CD14-positive monocyte (primary cell): ENCODE data around the gene MEGF6. TPM values are rescaled to one million over a fixed set of nuclear protein-coding genes. Genes with fewer than 3 reads are reported as not detected.

Source experiments
- DNase-seq, 3 donors: peaks; one replicate each; pipeline ENCODE4 v3.0.0-alpha.2; 2011 to 2022
- H2AFZ ChIP-seq: 2 replicates; pipeline ENCODE4 v1.6.0; 2012; ENCODE audit warnings: mild to moderate bottlenecking, low read depth, low read length, inconsistent platforms; ENCODE audit not compliant: insufficient read depth, poor library complexity, severe bottlenecking
- H3K27ac ChIP-seq, 2 donors: 1 replicate in 1 of 2; 2 replicates in 1 of 2; pipeline ENCODE4 v1.5.1; 2012 to 2013; ENCODE audit warnings: low read length in 2 of 2, control low read depth in 1 of 2, inconsistent platforms in 1 of 2, low read depth in 1 of 2, mild to moderate bottlenecking in 1 of 2
- H3K27me3 ChIP-seq, 2 donors: one replicate each; pipeline versions ENCODE4 v1.6.0 to v1.6.1; 2011 to 2013; ENCODE audit warnings: low read length in 2 of 2; ENCODE audit not compliant: control insufficient read depth in 2 of 2, insufficient read depth in 2 of 2
- H3K36me3 ChIP-seq, 2 donors: replicated peaks in 1 of 2; 1 replicate in 1 of 2; 2 replicates in 1 of 2; pipeline versions ENCODE4 v1.5.1 to v1.6.1; 2012 to 2013; ENCODE audit warnings: low read length in 2 of 2, control low read depth in 1 of 2, inconsistent platforms in 1 of 2, mild to moderate bottlenecking in 1 of 2; ENCODE audit not compliant: insufficient read depth in 2 of 2, control insufficient read depth in 1 of 2
- H3K4me1 ChIP-seq, 2 donors: 1 replicate in 1 of 2; 2 replicates in 1 of 2; pipeline versions ENCODE4 v1.5.1 to v1.6.1; 2012 to 2013; ENCODE audit warnings: low read length in 2 of 2, control low read depth in 1 of 2, inconsistent platforms in 1 of 2, mild to moderate bottlenecking in 1 of 2, moderate library complexity in 1 of 2; ENCODE audit not compliant: insufficient read depth in 2 of 2, control insufficient read depth in 1 of 2
- H3K4me2 ChIP-seq: replicated peaks from 2 replicates; pipeline ENCODE3; 2012; ENCODE audit warnings: low read length, moderate library complexity, mild to moderate bottlenecking; ENCODE audit not compliant: poor library complexity, severe bottlenecking; ENCODE audit errors: extremely low read depth
- H3K4me3 ChIP-seq, 3 experiments: fragments of 200-600 bp in 1 of 3; sonication (generic) in 1 of 3; replicated peaks in 1 of 3; 1 replicate in 2 of 3; 2 replicates in 1 of 3; pipeline ENCODE4 v1.5.1; 2011 to 2013; ENCODE audit warnings: low read length in 3 of 3, mild to moderate bottlenecking in 3 of 3, control low read depth in 2 of 3, low read depth in 2 of 3, inconsistent platforms in 1 of 3, moderate library complexity in 1 of 3
- H3K79me2 ChIP-seq: 2 replicates; pipeline ENCODE4 v1.6.0; 2012; ENCODE audit warnings: mild to moderate bottlenecking, control low read depth, inconsistent platforms, low read length, moderate library complexity; ENCODE audit not compliant: insufficient read depth
- H3K9ac ChIP-seq: 2 replicates; pipeline ENCODE4 v1.6.0; 2017; ENCODE audit warnings: low read length, mild to moderate bottlenecking; ENCODE audit not compliant: insufficient read depth, poor library complexity, severe bottlenecking
- H3K9me3 ChIP-seq, 2 donors: replicated peaks in 1 of 2; 1 replicate in 1 of 2; 2 replicates in 1 of 2; pipeline versions ENCODE4 v1.5.1 to v1.6.1; 2012 to 2013; ENCODE audit warnings: low read length in 2 of 2, control low read depth in 1 of 2; ENCODE audit not compliant: control insufficient read depth in 1 of 2, insufficient read depth in 1 of 2
- H4K20me1 ChIP-seq: 2 replicates; pipeline ENCODE4 v1.6.0; 2012; ENCODE audit warnings: mild to moderate bottlenecking, low read length, control low read depth, moderate library complexity; ENCODE audit not compliant: insufficient read depth
- H3K27ac Mint-ChIP-seq, 7 donors: one replicate each; pipeline ENCODE4 v1.8.0; 2020; ENCODE audit warnings: mild to moderate bottlenecking in 7 of 7, mixed read lengths in 7 of 7, moderate library complexity in 6 of 7, inconsistent platforms in 2 of 7
- H3K27me3 Mint-ChIP-seq, 3 donors: one replicate each; pipeline ENCODE4 v1.8.0; 2021 to 2022; ENCODE audit warnings: low read depth in 3 of 3, mild to moderate bottlenecking in 3 of 3, mixed read lengths in 3 of 3, moderate library complexity in 3 of 3, inconsistent platforms in 1 of 3
- H3K36me3 Mint-ChIP-seq, 2 donors: one replicate each; pipeline ENCODE4 v1.8.0; 2020; ENCODE audit warnings: mixed read lengths in 2 of 2, inconsistent platforms in 1 of 2, mild to moderate bottlenecking in 1 of 2
- H3K4me1 Mint-ChIP-seq: one replicate; pipeline ENCODE4 v1.8.0; 2020; ENCODE audit warnings: mild to moderate bottlenecking, mixed read lengths
- H3K4me3 Mint-ChIP-seq, 2 donors: one replicate each; pipeline ENCODE4 v1.8.0; 2020; ENCODE audit warnings: mild to moderate bottlenecking in 2 of 2, mixed read lengths in 2 of 2, moderate library complexity in 1 of 2
- H3K9me3 Mint-ChIP-seq, 7 donors: one replicate each; pipeline ENCODE4 v1.8.0; 2020 to 2022; ENCODE audit warnings: mixed read lengths in 7 of 7, mild to moderate bottlenecking in 6 of 7, moderate library complexity in 6 of 7, inconsistent platforms in 2 of 7
- WGBS: methylation state at CpG from one replicate; pipeline ENCODE4 v1.1.5; 2013; ENCODE audit warnings: missing lambda C conversion rate; ENCODE audit not compliant: insufficient coverage; 5-methylcytosine and 5-hydroxymethylcytosine counted together
- intact Hi-C, 2 donors: fragments of 100-400 bp; cut with micrococcal nuclease; formaldehyde crosslinking; loops; one replicate each; pipeline versions ENCODE4 v1.15.0 to v1.15.1; 2023
- polyA plus RNA-seq, 3 donors: library from polyadenylated mRNA; depleted of rRNA in 1 of 3; unstranded in 2 of 3; stranded (reverse) in 1 of 3; fragments of 300-500 nt in 2 of 3; fragments of >200 nt in 1 of 3; fragmentation: Illumina TruSeq in 2 of 3; gene quantifications; 1 replicate in 2 of 3; 2 replicates in 1 of 3; pipeline ENCODE4 v1.2.3, GENCODE V29; 2012 to 2021
- TF ChIP-seq, protein P1 (sequence below): fragments of 200-600 bp; IDR thresholded peaks from one replicate; pipeline ENCODE4 v1.8.0; 2022; ENCODE audit warnings: antibody characterized with exemption, mild to moderate bottlenecking

MEGF6 gene
- polyA plus RNA-seq, 3 donors, result 0.39 to 3.8 (median 1.2) TPM

DNA sequence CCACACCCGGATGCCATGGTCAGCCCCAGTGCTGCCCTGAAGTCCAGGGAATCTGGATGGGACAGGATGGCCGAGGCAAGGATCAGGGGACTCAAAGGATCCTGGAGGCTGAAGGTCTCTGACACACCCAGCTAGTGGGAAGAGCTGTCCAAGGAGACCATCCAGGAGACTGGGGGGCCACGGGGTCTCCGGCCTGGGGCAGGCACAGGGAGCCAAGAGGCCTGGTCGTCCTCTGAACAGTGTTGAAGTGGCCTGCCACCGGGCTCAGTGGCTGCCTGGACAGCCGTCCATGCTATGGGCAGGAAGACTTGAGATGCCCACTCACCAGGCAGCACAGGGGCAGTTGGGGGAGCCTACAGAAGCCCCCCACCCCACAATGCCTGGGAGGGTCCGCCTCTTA lies 41.9 kb downstream of the MEGF6 start:
- H3K4me1 ChIP-seq, result no peaks in the 10 kb centered on the region
- intact Hi-C loops, result loop anchor here in 1 of 2 donors (5.0 to 10.0 kb wide), 2 partner anchors 48 to 155 kb away; no protein-coding TSS in a partner anchor
- WGBS, result 97% methylated on average over 7 of the region's 8 CpGs
- TF ChIP-seq, protein P1, sequence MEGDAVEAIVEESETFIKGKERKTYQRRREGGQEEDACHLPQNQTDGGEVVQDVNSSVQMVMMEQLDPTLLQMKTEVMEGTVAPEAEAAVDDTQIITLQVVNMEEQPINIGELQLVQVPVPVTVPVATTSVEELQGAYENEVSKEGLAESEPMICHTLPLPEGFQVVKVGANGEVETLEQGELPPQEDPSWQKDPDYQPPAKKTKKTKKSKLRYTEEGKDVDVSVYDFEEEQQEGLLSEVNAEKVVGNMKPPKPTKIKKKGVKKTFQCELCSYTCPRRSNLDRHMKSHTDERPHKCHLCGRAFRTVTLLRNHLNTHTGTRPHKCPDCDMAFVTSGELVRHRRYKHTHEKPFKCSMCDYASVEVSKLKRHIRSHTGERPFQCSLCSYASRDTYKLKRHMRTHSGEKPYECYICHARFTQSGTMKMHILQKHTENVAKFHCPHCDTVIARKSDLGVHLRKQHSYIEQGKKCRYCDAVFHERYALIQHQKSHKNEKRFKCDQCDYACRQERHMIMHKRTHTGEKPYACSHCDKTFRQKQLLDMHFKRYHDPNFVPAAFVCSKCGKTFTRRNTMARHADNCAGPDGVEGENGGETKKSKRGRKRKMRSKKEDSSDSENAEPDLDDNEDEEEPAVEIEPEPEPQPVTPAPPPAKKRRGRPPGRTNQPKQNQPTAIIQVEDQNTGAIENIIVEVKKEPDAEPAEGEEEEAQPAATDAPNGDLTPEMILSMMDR, result no peak
- no peak overlapping the region for H3K4me3 Mint-ChIP-seq
- no peaks in the 10 kb centered on the region for H3K36me3 ChIP-seq
- H4K20me1 ChIP-seq, result no peaks in the 10 kb centered on the region
- H3K36me3 Mint-ChIP-seq, result no peaks in the 10 kb centered on the region
- H3K27me3 ChIP-seq, result no peaks in the 10 kb centered on the region
- H2AFZ ChIP-seq, result no peak overlapping the region
- H3K27ac ChIP-seq, result no peak overlapping the region
- no peaks in the 10 kb centered on the region for H3K9me3 Mint-ChIP-seq
- H3K9me3 ChIP-seq, result no peaks in the 10 kb centered on the region
- no peak overlapping the region for H3K4me3 ChIP-seq
- peaks cover 0 to 2% (median 0%) of the 10 kb centered on the region in 3 donors for H3K27me3 Mint-ChIP-seq
- no peak overlapping the region for H3K27ac Mint-ChIP-seq
- no peaks in the 10 kb centered on the region for H3K4me1 Mint-ChIP-seq
- no peak overlapping the region for H3K9ac ChIP-seq
- no peak for DNase-seq
- H3K4me2 ChIP-seq, result no peak overlapping the region
- H3K79me2 ChIP-seq, result no peaks in the 10 kb centered on the region

DNA sequence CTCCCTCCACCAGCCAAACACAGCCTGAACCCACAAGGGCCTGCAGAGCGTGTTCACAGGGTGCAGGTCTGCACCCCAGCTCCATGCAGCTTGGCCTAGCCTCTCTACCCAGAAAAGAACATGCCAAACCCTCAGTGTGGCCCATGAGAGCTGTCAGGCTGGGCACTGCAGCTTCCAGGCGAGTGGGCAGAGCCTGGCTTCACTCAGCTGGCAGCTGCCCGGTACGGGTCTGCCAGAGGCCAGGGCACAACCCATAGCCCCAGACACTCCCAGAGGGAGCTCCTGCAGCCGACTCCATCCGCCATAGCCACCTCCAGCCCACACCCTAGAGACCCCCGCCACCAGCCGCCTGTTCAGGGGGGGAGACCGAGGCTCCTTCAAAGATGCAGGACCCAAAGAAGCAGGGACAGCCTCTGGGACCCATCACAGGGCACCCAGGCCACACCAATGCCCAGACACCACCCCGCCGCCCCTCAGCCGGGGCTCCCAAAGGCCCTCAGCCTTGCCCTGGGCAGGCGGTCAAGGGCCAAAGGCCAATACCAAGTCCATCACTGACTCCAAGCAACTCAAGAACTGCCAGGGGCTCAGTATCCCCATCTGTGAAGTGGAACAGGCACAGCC lies 42.4 kb downstream of the MEGF6 start:
- TF ChIP-seq, protein P1, result no peak
- Histone ChIP-seq H4K20me1 (no peaks in the 10 kb centered on the region), H3K4me2 (no peak overlapping the region), H3K36me3 (no peaks in the 10 kb centered on the region), H3K4me3 (no peak overlapping the region), H3K27me3 (no peaks in the 10 kb centered on the region), H3K4me1 (no peaks in the 10 kb centered on the region), H3K9ac (no peak overlapping the region), H3K9me3 (no peaks in the 10 kb centered on the region), H2AFZ (no peak overlapping the region), H3K27ac (no peak overlapping the region), H3K79me2 (no peaks in the 10 kb centered on the region)
- Mint-ChIP-seq H3K27ac (no peak overlapping the region), H3K4me3 (no peak overlapping the region), H3K4me1 (no peaks in the 10 kb centered on the region), H3K27me3 (peaks cover 0 to 2% (median 0%) of the 10 kb centered on the region in 3 donors), H3K36me3 (no peaks in the 10 kb centered on the region), H3K9me3 (no peaks in the 10 kb centered on the region)
- DNase-seq, result no peak
- intact Hi-C loops, result loop anchor here in 1 of 2 donors (5.0 to 10.0 kb wide), 2 partner anchors 48 to 156 kb away; no protein-coding TSS in a partner anchor
- WGBS, result 88% methylated on average over 12 of the region's 13 CpGs
